NCI-H1417 (cell line): ENCODE data around the gene TP53AIP1.

ENCODE experiments used
- DNase-seq, 3 experiments: peaks; one replicate each; lab custom pipeline; 2025; lab: John Stamatoyannopoulos, UW

Gene TP53AIP1, protein sequence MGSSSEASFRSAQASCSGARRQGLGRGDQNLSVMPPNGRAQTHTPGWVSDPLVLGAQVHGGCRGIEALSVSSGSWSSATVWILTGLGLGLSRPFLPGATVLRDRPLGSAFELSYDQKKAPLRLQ

DNA sequence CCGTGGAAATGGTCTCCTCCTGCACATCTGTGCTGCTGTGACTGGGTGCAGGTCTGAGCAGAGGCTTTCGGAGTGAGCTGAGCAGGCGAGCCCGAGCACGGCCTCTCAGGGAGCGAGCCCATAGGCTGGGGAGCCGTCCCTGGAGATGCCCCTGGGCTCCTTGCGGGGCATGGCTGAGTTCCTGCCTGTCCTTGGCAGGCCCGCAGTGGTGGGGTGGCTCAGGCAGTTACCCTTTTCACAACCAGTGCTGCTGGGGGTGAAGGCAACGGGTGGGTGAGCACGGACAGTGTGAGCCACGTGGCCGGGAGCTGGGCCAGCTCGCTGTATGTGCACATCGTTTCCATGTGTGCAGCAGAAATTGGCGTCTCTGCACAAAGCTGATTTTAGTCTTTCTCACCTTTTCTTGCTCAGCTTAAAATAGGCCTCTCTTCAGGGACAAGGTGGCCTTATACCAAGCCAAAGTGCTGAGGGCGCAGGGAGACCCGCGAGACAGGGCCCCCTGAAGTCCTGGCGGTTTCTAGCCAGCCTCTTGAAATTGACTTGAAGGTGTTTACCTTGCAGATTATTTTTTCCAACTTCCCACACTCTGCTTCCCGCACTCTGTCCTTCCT is at the start of gene TP53AIP1:
Gene TP53AIP1 (minus strand): TSS at position 55 of the 611 bp plus-strand sequence. CDS start 5,053 bp downstream, outside the sequence.
- DNase-seq = no peak

DNA sequence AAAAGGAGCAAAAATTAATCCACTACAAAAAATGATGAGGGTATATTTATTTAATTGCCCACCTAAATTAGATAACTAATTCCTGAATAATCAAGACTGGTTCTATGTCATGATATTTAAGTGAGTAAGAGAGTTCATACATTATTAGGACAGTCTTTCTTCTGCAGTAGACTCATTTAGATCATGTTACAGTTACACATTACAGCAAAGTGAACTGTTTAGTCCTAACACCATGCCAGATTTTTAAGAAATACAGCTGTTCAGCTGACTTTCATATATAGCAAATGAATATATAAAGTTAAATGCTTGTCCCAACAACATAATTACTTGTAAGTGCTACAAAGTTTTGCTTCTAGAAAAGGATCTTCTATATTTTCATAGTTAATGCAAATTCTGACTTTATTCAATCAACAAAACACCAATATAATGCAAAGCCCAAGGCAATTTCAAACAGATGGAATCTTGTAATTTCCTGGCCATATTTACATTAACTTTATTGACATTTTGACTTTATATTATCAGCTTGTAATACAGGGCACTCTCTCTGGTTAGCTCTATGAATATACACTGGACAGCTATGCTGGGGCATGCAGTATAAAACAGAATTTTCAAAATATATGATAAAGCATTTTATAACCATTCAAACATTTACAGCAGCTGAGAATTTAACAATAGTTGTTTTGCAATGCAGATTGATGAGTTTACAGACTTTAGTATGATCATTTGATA is 45.7 kb upstream of the TP53AIP1 start:
- no peak for DNase-seq

DNA sequence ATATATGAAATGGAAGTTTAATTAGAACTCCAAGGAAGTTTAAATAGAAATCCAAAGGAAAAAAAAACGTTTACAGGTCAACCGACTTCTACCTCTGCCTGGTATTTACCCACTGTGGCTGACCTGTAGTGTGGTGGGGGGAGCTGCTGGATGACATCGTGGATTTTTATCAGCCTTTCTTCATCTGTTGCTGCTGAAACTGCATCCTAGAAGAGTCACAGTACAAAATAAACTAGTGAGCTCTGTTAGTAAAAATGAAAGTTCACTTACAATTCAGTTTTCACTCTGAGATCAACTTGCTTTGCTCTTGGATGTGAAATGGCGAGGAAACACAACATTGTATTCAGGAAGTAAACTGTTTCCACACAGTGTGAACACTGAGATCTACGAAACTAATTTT is 43.2 kb upstream of the TP53AIP1 start:
- DNase-seq = no peak

DNA sequence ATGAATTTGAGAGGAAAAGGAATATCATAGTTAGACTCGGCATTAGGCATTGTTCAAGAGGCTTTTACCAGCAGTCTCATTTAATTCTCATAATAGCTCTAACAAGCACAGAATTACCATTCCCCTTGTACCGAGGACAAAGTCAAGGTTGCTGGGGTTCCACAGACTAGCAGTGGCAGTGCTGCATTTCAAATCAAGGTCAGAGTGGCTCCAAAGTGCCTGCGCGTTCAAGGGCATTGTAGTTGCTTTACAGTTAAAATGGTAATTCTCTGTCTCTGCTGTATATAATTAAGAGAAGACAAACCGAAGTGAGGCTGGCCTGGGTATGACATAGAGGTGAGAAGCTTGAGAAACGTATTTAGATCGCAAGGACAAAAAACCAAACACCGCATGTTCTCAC is 40.4 kb upstream of the TP53AIP1 start:
- no peak for DNase-seq

DNA sequence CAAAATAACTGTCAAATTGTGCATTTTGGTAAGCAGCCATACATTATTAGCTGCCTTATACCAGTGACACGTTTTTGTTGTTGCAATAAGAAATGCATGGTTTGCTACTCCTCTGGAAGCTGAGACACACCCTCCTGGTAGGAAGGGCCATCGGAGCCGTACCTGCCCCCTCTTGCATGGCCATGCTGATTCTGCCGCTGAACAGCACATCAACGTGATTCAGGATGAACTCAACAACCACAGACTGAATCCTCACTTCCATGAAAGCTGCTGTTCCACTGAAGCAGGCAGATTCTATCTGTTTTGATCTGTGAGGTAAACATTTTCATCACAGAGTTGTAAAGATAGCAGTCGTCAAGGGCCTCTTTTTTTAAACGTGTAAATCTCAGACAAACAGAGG is 38.6 kb upstream of the TP53AIP1 start:
- DNase-seq = no peak

DNA sequence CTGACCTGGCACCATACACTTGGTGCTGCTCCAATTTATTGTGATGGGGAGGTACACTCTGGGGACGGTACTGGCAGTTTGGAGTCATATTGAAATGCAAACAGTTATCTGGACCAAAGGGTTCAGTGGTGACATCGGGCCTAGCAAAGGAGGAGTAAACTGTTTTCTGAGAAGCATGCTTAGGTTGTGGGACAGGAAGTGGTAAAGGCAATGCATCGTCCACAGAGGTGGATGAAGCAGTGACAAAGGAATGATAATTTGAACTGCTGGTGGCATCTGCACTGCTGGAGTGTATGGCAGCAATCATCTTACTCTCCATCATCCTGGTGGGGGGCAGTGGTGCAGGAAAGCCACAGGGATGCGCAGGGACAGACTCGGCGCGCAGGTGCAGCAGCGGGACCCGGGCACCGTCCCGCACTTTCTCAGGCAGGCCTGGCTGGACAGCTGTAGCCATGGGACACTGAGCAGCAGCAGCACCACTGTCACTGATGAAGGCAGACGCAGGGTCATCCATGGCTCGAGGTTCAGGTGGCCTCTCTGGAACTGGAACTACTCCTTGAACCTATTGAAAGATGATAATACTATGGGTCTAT is 28.0 kb upstream of the TP53AIP1 start:
- DNase-seq = no peak

DNA sequence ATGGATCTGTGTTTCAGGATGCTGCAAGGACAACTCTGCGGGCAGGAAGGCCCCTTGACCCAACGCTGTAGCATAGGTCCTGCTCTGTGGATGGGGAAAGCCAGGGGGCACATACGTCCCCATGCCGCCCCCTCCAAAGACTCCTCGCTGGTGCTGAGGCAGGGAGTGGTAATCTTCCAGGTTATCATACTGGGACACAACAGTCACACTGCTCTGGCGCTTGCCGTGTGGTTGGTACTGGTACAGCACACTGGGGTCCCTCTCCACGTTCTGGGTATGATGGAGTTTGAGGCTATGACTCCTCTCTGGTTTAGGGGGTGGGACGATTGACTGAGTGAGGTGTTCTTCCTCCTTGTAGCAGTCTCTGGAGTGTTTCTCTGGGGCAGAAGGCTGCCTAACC is 26.2 kb upstream of the TP53AIP1 start:
- no peak for DNase-seq

DNA sequence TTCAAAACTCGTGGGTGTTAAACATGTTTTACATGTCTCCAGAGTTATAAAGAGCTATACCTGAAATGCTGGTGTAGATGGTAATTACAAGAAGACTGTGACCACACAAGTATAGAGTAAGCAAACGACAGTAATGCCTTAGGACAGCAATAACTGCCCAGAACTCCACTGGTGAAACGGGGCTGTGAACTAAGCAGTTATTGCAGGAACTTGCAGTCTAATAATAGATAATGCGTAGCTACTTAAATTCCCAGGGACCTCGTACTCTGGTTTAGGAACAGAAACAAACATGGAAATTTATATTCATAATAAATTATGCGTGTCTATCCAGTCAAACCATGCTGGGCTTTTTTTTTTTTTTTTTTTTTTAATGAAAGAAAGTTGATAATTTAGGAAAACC is 24.9 kb upstream of the TP53AIP1 start:
- no peak for DNase-seq

DNA sequence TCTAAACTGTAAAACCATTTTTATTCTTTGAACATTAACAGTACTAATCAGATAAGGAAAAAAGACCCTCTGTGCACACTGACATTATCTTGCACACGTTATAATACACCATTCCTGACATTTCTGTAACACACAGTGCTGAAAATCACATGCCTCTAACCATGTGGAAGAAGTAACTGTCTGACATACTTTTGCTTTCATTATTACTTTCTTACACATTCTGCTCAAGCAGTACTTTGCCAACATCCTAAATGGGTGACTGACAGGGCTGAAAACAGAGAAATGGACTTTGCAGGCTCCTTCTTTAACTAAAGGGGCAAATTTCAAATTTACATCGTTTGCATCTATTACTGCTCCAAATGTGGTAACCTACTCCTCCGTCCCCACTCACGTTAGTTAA is 22.8 kb upstream of the TP53AIP1 start:
- DNase-seq = no peak

DNA sequence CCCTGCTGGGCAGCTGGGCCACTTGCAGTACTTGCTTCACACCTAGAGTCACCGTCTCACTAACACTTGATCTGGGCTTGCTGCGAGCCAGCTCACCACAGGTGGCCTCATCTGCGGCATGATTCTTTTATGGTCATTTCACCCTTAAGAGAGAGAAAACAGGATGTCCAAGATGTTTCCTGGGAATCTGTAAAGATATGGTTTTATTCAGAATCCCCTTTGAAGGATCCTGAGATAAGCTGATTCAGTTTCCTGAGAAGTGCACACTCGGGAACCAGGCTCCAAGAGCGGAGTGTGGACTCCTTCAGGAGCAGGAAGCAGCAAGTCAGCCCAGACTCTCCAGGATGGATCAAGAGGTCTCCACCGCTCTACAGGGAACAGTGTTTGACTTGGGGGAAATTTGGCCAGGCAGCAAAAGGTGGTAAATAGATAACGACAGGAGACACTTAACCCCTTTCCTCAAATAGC is 21.8 kb upstream of the TP53AIP1 start:
- DNase-seq = peak in 1 of 3 experiments; percentile 44

DNA sequence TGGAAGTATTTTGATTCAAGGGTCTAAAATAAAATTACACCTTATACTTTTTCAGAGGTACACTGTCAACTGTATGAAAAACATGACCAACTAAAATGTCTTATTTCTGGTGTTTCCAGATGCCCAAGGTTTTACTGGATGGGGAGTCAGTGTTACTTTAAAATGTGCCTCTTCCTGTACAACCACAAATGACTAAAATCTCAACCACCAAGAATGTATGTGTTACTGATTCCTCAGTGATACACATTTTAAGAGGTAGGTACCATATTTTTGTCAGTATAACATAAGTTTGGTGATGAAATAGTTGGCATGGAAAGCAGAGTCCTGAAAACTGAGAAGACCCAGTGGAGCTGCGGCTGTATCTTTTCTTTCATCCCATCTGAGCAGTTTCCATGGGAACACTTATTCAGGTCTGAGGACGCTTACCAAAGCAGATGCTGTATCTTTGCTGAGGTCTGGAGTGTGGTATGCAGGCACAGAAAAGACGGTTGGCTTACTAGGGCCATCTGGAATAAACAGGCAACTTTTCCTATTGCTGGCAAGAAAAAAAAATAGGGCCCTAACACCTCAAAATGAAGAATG is 21.2 kb upstream of the TP53AIP1 start:
- peak in 1 of 3 experiments; percentile 24 for DNase-seq

DNA sequence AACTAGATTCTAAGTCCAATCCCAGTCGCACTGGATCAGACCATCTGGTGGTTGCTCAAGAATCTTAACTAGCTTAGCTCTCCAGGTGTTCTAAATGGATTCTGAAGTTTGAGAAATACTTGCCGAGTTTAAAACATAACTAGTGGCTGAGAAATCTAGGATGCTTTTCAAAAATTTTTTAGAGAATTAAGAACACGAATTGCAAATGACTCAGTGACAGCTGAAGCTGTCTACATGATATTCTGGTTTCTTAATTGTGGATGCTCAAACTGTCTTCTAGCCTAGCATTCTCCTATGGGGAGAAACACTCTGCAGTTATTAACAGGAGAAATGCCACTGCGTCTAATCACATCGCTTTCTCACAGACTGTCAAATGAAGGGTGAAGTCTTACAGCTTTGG is 20.2 kb upstream of the TP53AIP1 start:
- no peak for DNase-seq

DNA sequence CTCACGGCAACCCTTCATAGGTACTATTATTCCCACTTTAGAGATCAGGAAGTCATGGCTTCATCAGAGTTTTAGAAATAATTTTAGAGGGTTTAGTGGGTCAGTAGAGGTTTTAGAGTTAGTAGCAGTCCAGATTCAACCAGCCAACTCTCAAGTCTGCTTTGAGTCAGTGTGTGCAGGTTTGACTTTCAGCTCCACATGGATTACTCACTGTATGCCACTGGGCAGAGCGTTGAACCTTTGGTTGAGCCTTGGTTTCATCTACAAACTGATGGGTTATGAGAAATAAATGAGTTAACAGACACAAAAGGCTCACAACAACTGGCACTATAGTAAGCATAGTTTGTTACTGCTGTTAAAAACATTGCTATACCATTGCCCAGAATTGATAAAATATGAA is 19.0 kb upstream of the TP53AIP1 start:
- no peak for DNase-seq

DNA sequence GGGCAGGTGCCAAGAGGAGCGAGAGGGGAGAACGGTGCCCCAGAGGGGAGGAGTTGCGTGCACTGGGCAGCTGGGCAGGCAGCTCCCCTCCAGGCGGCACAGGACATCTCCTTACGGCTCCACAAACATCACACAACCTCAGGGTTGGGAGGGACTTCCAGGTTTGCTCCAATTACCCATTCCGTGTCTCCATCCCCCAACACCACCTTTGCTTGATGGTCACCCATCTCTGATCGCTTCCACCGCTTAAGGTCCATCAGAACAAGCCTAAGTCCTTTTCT is 14.5 kb upstream of the TP53AIP1 start:
- no peak for DNase-seq

DNA sequence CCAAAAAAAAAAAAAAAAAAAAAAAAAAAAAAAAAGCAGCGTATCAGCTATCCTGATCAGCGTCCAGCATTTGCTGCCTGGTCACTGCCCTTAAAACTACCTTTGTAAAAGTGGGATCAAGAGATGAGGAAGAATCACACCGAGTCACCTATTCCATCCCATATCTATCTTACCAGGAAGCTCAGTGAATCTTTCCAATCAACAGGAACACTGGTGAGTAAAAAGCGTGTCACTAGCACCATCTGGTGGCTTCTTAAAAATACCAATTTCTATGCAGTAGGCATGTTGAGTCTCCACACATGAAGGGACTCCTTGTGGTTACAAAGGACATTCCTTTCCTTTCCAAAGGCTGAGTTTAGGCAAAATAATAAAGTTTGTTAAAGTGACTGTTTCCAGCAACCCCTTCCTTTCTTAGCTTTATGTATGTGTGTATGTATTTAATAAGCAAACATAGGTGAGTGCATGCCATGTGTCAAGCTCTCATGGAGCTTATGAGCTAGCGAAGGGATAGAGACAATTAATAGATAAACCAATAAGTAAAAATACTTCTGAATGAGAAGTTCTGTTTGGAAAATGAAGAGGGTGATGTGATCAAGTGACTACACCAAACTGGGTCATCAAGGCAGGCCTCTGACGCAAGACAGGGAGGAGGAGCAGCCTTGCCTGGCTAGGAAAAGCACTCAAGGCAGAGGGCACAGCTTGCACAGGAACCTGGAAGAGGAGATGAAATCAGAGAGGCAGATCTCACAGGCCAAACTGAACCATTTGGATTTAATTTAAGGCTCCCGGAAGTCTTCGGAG is 13.9 kb upstream of the TP53AIP1 start:
- DNase-seq = peak; percentile 53 to 87 (median 69)

DNA sequence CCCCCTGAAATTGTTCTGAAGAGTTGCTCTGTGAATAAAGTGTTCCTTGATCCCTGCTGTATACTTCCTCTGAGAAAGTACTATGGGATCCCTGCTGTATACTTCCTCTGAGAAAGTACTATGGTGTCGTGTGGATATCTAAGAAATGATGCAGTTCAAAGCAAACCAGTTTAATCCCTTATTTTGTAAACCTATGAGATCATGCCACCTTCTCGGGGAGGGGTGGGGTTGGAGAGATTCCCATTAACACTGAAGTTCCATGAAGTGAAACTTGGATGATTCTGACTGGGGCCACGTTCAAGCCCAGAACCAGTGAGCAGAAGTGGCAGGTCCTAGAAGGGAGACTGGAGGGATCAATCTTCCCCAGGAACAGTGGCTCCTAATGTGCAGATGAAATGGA is 13.0 kb upstream of the TP53AIP1 start:
- no peak for DNase-seq

DNA sequence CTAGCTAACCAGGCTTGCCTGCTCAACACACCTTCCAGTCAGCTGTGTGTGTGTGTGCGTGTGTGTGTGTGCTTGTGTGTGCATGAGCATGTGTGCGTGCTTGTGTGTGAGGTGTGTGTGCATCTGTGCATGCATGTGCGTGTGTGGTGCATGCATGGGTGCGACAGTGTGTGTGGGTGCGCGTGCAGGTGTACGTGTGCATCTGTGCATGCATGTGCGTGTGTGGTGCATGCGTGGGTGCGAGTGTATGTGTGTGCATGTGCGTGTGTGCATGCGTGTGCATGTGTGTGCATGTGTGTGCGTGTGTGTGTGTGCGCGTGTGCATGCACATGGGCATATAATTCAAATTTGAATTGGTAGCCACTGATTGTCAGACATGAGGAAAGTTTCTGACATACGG is 10.5 kb upstream of the TP53AIP1 start:
- no peak for DNase-seq

DNA sequence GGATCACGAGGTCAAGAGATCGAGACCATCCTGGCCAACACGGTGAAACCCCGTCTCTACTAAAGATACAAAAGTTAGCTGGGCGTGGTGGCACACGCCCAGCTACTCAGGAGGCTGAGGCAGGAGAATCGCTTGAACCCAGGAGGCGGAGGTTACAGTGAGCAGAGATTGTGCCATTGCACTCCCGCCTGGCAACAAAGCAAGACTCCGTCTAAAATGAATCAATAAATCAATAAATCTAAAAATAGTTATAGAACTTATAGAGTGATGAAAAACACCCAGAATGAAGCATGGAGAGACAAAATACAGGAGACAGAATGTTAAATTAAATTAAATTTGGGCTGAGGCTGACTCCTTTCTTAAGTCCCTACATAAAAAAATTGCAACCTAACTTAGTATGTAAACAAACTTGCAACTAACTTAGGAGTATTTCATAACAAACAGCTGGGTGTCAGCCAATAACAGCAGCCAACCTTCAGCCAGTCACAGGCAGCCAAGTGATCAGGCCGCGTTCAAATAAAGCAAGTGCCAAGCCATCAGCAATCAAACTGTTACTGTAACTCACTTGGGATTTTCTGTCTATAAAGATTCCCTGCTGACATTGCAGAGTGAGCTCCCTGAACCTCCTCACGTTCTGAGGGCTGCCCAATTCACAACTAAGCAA is 7.3 kb upstream of the TP53AIP1 start:
- DNase-seq = no peak

DNA sequence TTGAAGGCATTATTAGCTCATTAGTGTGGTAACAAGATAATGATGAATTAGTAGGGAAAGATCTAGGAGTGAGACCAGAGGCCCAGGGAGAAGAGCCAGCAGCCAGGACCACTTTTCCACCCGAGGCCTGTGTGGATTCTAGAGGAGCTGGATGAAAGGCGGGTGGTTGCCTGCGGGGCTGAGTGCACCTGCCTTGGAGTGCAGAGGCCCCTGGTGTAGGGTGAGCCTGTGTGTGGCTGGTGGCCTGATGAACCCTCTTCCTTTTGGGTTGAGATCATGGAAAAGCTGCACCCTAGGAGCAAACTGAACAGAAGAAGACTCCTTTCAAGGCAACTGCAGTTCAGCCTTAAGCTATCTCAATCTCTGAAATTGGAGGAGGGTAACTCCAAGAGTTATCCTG is 5.9 kb upstream of the TP53AIP1 start:
- DNase-seq = peak in 1 of 3 experiments; percentile 33

DNA sequence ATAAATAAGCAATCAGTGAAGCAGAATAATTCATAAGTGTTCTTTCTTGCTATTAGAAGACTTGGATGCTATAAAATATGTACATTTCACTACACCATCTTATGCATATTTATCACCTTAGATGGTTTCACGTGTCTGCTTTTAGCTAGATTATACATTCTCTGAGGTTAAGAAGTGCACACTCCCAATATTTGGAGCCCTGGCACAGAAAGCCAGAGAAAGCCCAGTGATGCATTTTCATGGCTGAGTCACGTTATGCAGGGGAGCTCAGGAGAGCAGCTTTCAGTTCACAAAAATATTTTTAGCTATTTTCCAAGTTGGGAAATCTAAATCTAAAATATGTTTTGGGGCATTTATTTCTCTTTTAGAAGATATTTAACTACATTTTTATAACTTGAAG is 5.1 kb upstream of the TP53AIP1 start:
- no peak for DNase-seq

DNA sequence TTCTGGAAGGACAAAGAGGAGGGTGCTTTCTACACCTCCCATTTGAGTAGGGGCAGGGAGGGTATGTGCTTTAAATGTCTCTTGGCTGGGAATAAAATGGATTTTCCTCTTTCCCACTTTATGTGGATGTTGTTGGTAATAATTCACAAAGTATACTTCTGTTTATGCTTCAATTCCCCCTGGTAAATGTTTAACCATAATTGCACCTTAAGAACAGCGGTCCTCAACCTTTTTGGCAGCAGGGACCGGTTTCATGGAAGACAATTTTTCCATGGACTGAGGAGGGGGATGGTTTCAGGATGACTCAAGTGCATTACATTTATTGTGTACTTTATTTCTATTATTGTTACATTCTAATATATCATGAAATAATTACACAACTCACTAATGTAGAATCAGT is 4.0 kb upstream of the TP53AIP1 start:
- DNase-seq = no peak
